Tibial nerve (tissue), 4 donors: ENCODE data around the gene MST1R.

Experiments used
- EP300 ChIP-seq, 2 donors: sonication (generic); formaldehyde crosslinking; IDR thresholded peaks; one replicate each; pipeline ENCODE4 v1.6.1; 2017; ENCODE audit warnings: antibody characterized with exemption in 2 of 2, mild to moderate bottlenecking in 1 of 2
- POLR2A ChIP-seq, 2 donors: fragments of 450-650 bp; IDR thresholded peaks; one replicate each; pipeline ENCODE4 v1.6.1; 2017; ENCODE audit warnings: antibody characterized with exemption in 2 of 2, mild to moderate bottlenecking in 2 of 2, moderate library complexity in 2 of 2
- TF ChIP-seq, protein P1 (sequence below), 5 experiments: fragments of 200-600 bp in 3 of 5; fragments of 450-650 bp in 2 of 5; sonication (generic) in 3 of 5; IDR thresholded peaks; one replicate each; pipeline ENCODE4 v1.5.1; 2016 to 2019; ENCODE audit warnings: antibody characterized with exemption in 5 of 5, mild to moderate bottlenecking in 3 of 5, moderate library complexity in 2 of 5

- TF ChIP-seq, protein P1, sequence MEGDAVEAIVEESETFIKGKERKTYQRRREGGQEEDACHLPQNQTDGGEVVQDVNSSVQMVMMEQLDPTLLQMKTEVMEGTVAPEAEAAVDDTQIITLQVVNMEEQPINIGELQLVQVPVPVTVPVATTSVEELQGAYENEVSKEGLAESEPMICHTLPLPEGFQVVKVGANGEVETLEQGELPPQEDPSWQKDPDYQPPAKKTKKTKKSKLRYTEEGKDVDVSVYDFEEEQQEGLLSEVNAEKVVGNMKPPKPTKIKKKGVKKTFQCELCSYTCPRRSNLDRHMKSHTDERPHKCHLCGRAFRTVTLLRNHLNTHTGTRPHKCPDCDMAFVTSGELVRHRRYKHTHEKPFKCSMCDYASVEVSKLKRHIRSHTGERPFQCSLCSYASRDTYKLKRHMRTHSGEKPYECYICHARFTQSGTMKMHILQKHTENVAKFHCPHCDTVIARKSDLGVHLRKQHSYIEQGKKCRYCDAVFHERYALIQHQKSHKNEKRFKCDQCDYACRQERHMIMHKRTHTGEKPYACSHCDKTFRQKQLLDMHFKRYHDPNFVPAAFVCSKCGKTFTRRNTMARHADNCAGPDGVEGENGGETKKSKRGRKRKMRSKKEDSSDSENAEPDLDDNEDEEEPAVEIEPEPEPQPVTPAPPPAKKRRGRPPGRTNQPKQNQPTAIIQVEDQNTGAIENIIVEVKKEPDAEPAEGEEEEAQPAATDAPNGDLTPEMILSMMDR (IDR thresholded peaks at IDR 0.05) = no peak
- TF ChIP-seq EP300 (IDR thresholded peaks at IDR 0.05) (no peak), POLR2A (IDR thresholded peaks at IDR 0.05) (no peak)
Observed at GRCh38 chr3:49896345-49896744, 7.3 kb downstream of the MST1R start.
